Measurements from ENCODE around the gene C1orf159. TPM values are rescaled to one million over a fixed set of nuclear protein-coding genes. Genes with fewer than 3 reads are reported as not detected.

Gene C1orf159
- total RNA-seq, 1 donor from 2014 or later, result 8.0 TPM

GRCh38 chr1:1122981-1123480 lies 7.1 kb upstream of the C1orf159 start:
- H3K27me3 Mint-ChIP-seq (ENCODE audit: insufficient read depth, low read depth), result peaks cover 30% of the 10 kb centered on the region
- no peak overlapping the region for H3K27ac ChIP-seq
- no peaks in the 10 kb centered on the region for H3K79me2 ChIP-seq (ENCODE audit: low read depth)
- no peaks in the 10 kb centered on the region for H4K20me1 ChIP-seq (ENCODE audit: low read depth)
- H3K36me3 Mint-ChIP-seq, result peaks cover 4% of the 10 kb centered on the region
- H2AFZ ChIP-seq (replicated peaks), result no peak overlapping the region
- H3K4me1 ChIP-seq, result no peaks in the 10 kb centered on the region
- no peak overlapping the region for H3K4me3 ChIP-seq
- H3K9me3 ChIP-seq (ENCODE audit: low read depth), result no peaks in the 10 kb centered on the region
- peaks cover 9% of the 10 kb centered on the region for H3K9me3 Mint-ChIP-seq
- no peak overlapping the region for H3K27ac Mint-ChIP-seq
- H3K4me1 Mint-ChIP-seq, result peaks cover 12% of the 10 kb centered on the region
- no peaks in the 10 kb centered on the region for H3F3A ChIP-seq (ENCODE audit: low read depth)
- no peaks in the 10 kb centered on the region for H3K36me3 ChIP-seq
- no peak overlapping the region for H3K9ac ChIP-seq
- DNase-seq (ENCODE audit: low spot score), result no peak
- H3K4me2 ChIP-seq, result no peak overlapping the region
- no peak for TF ChIP-seq CTCF (IDR thresholded peaks at IDR 0.05)
- no peak for TF ChIP-seq EZH2phosphoT487 (IDR thresholded peaks at IDR 0.05)
- no peak for TF ChIP-seq EZH2 (IDR thresholded peaks at IDR 0.05)
- H3K27me3 ChIP-seq, result peaks cover 32% of the 10 kb centered on the region
- H3K4me3 Mint-ChIP-seq, result peak overlapping the region; percentile 77

- peaks cover 40% of the 10 kb centered on the region for H3K27me3 ChIP-seq
- no peak overlapping the region for H3K4me3 Mint-ChIP-seq
- H3K9me3 ChIP-seq (ENCODE audit: low read depth), result no peaks in the 10 kb centered on the region
- H3K27ac ChIP-seq, result no peak overlapping the region
- peaks cover 9% of the 10 kb centered on the region for H3K9me3 Mint-ChIP-seq
- H3K4me1 ChIP-seq, result no peaks in the 10 kb centered on the region
- H3K36me3 Mint-ChIP-seq, result peaks cover 4% of the 10 kb centered on the region
- no peak overlapping the region for H3K9ac ChIP-seq
- H2AFZ ChIP-seq (replicated peaks), result no peak overlapping the region
- no peaks in the 10 kb centered on the region for H3K79me2 ChIP-seq (ENCODE audit: low read depth)
- H3K27ac Mint-ChIP-seq, result no peak overlapping the region
- no peaks in the 10 kb centered on the region for H3K36me3 ChIP-seq
- H3K4me1 Mint-ChIP-seq, result peaks cover 12% of the 10 kb centered on the region
- H3K4me2 ChIP-seq, result no peak overlapping the region
- no peaks in the 10 kb centered on the region for H3F3A ChIP-seq (ENCODE audit: low read depth)
- H3K27me3 Mint-ChIP-seq (ENCODE audit: insufficient read depth, low read depth), result peaks cover 37% of the 10 kb centered on the region
- peak; percentile 82 for DNase-seq (ENCODE audit: low spot score)
- TF ChIP-seq EZH2 (IDR thresholded peaks at IDR 0.05) (no peak), CTCF (IDR thresholded peaks at IDR 0.05) (peak; percentile 81)
- no peak overlapping the region for H3K4me3 ChIP-seq
- H4K20me1 ChIP-seq (ENCODE audit: low read depth), result no peaks in the 10 kb centered on the region
These were observed 6.4 kb upstream of the C1orf159 start for GRCh38 chr1:1122078-1122811.

- H3K27ac ChIP-seq, result no peak overlapping the region
- no peak overlapping the region for H3K4me3 ChIP-seq
- DNase-seq (ENCODE audit: low spot score), result no peak
- peaks cover 34% of the 10 kb centered on the region for H3K27me3 Mint-ChIP-seq (ENCODE audit: insufficient read depth, low read depth)
- TF ChIP-seq EZH2 (IDR thresholded peaks at IDR 0.05), result no peak
- TF ChIP-seq EZH2phosphoT487 (IDR thresholded peaks at IDR 0.05), result no peak
- TF ChIP-seq CTCF (IDR thresholded peaks at IDR 0.05), result no peak
- H3K4me3 Mint-ChIP-seq, result no peak overlapping the region
- H3K9me3 Mint-ChIP-seq, result peaks cover 9% of the 10 kb centered on the region
- no peak overlapping the region for H2AFZ ChIP-seq (replicated peaks)
- H3K9me3 ChIP-seq (ENCODE audit: low read depth), result no peaks in the 10 kb centered on the region
- peaks cover 46% of the 10 kb centered on the region for H3K27me3 ChIP-seq
- H3K4me1 ChIP-seq, result no peaks in the 10 kb centered on the region
- no peaks in the 10 kb centered on the region for H3F3A ChIP-seq (ENCODE audit: low read depth)
- no peaks in the 10 kb centered on the region for H3K36me3 ChIP-seq
- H3K27ac Mint-ChIP-seq, result no peak overlapping the region
- H3K36me3 Mint-ChIP-seq, result peaks cover 4% of the 10 kb centered on the region
- no peak overlapping the region for H3K9ac ChIP-seq
- no peaks in the 10 kb centered on the region for H3K79me2 ChIP-seq (ENCODE audit: low read depth)
- H3K4me2 ChIP-seq, result no peak overlapping the region
- H4K20me1 ChIP-seq (ENCODE audit: low read depth), result no peaks in the 10 kb centered on the region
- H3K4me1 Mint-ChIP-seq, result peaks cover 12% of the 10 kb centered on the region
These were observed 5.8 kb upstream of the C1orf159 start for GRCh38 chr1:1121611-1122077.

Measured in neural progenitor cell (in vitro differentiated cells).